ENCODE measurements around the gene KRT85. TPM values are rescaled to one million over a fixed set of nuclear protein-coding genes. Genes with fewer than 3 reads are reported as not detected.

The KRT85 gene
- total and polyA plus RNA-seq, 12 donors = not detected

DNA sequence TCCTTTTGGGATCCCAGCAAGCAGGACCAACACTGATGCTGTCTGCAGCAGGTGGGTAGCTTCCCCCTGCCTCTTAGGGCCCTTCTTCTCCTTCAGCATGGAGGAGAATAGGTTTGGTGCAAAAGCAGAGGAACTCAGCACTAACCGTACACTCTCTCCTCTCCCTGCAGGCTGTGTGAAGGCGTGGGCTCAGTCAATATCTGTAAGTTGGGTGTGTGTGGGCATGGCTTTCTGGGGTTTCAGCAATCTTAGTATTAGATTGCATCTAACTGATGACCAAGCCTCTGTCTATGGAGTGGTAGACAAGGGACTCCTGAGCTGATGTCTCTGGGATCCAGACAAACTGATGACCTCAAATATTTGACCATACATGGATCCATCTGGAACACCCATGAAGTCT lies 14.3 kb downstream of the KRT85 start:
- Histone ChIP-seq H3K36me3 (replicated peaks in 1 of 2) (no peaks in the 10 kb centered on the region), H3K27me3 (peaks cover 7% of the 10 kb centered on the region), H3K4me3 (no peak overlapping the region), H3K27ac (no peak overlapping the region), H3K4me1 (replicated peaks in 1 of 2) (no peaks in the 10 kb centered on the region), H3K9me3 (replicated peaks in 1 of 3) (no peaks in the 10 kb centered on the region)
- 85 to 94% (median 89%) methylated on average over 2 of the region's 2 CpGs for WGBS, 4 donors
- no peak for TF ChIP-seq POLR2A (IDR thresholded peaks at IDR 0.05)
- no peak for TF ChIP-seq CTCF (IDR thresholded peaks at IDR 0.05)
- intact Hi-C loops (cut with DNase I) = no loop called here
- no peak for DNase-seq

- WGBS, 4 donors = 42 to 61% (median 51%) methylated on average over 9 of the region's 9 CpGs
- H3K4me3 ChIP-seq = no peak overlapping the region
- H3K4me1 ChIP-seq (replicated peaks in 1 of 2) = no peaks in the 10 kb centered on the region
- peaks cover 7% of the 10 kb centered on the region for H3K27me3 ChIP-seq
- no peak overlapping the region for H3K27ac ChIP-seq
- DNase-seq = no peak
- intact Hi-C loops (cut with DNase I) = no loop called here
- no peaks in the 10 kb centered on the region for H3K36me3 ChIP-seq (replicated peaks in 1 of 2)
- TF ChIP-seq CTCF (IDR thresholded peaks at IDR 0.05) (no peak), POLR2A (IDR thresholded peaks at IDR 0.05) (no peak)
- no peaks in the 10 kb centered on the region for H3K9me3 ChIP-seq (replicated peaks in 1 of 3)
Measured at GRCh38 chr12:52351196-52352059, 15.9 kb downstream of the KRT85 start.

- WGBS, 4 donors = 89 to 99% (median 95%) methylated on average over 5 of the region's 5 CpGs
- no peak for TF ChIP-seq POLR2A (IDR thresholded peaks at IDR 0.05)
- no peak for TF ChIP-seq CTCF (IDR thresholded peaks at IDR 0.05)
- Histone ChIP-seq H3K4me3 (no peak overlapping the region), H3K27ac (no peak overlapping the region), H3K4me1 (replicated peaks in 1 of 2) (no peaks in the 10 kb centered on the region), H3K36me3 (replicated peaks in 1 of 2) (no peaks in the 10 kb centered on the region), H3K9me3 (replicated peaks in 1 of 3) (no peaks in the 10 kb centered on the region), H3K27me3 (peaks cover 7% of the 10 kb centered on the region)
- DNase-seq = no peak
- intact Hi-C loops (cut with DNase I) = no loop called here
Measured at GRCh38 chr12:52350786-52351185, 16.5 kb downstream of the KRT85 start.

- intact Hi-C loops (cut with DNase I) = no loop called here
- Histone ChIP-seq H3K4me1 (replicated peaks in 1 of 2) (no peaks in the 10 kb centered on the region), H3K4me3 (no peak overlapping the region), H3K27ac (no peak overlapping the region), H3K27me3 (peaks cover 7% of the 10 kb centered on the region), H3K9me3 (replicated peaks in 1 of 3) (no peaks in the 10 kb centered on the region), H3K36me3 (replicated peaks in 1 of 2) (no peaks in the 10 kb centered on the region)
- TF ChIP-seq POLR2A (IDR thresholded peaks at IDR 0.05) (no peak), CTCF (IDR thresholded peaks at IDR 0.05) (no peak)
- no peak for DNase-seq
- 89 to 90% (median 90%) methylated on average over 7 to 8 of the region's 8 CpGs for WGBS, 4 donors
Measured at GRCh38 chr12:52350021-52350620, 17.2 kb downstream of the KRT85 start.

Measured in adrenal gland (tissue), 12 donors.